AG09319 (cell line): ENCODE results near the gene KCTD10.
A peak's percentile ranks its signal among the peaks of the same experiment; 100 is the strongest.
"Not testable (repeated sequence)": the region's sequence is repeated elsewhere in the genome, so short reads cannot be mapped to it uniquely, and the experiment has no call there.

Source experiments
- DNase-seq: peaks from one replicate; pipeline ENCODE4 v3.0.0-alpha.2; 2010; ENCODE audit warnings: low read depth; ENCODE audit errors: extremely low read depth
- CTCF ChIP-seq: IDR thresholded peaks from 2 replicates; pipeline ENCODE4 v1.5.1; 2011; ENCODE audit warnings: low read depth, mild to moderate bottlenecking, inconsistent platforms, low read length, moderate library complexity

The KCTD10 gene

GRCh38 chr12:109433618-109434017 is 43.5 kb downstream of the KCTD10 start:
- no peak for DNase-seq
- peak; percentile 18; the same call in 1 of the 2 replicates for TF ChIP-seq CTCF

GRCh38 chr12:109432842-109433304 is 44.2 kb downstream of the KCTD10 start:
- peak; percentile 58 for DNase-seq
- peak; percentile 93 for TF ChIP-seq CTCF

GRCh38 chr12:109432431-109432830 is 44.7 kb downstream of the KCTD10 start:
- DNase-seq: no peak
- no peak for TF ChIP-seq CTCF

GRCh38 chr12:109430244-109430643 is 46.9 kb downstream of the KCTD10 start:
- no peak for DNase-seq
- no peak for TF ChIP-seq CTCF

GRCh38 chr12:109428804-109429203 is 48.3 kb downstream of the KCTD10 start:
- not testable (repeated sequence) for DNase-seq

GRCh38 chr12:109428037-109428629 is 49.0 kb downstream of the KCTD10 start:
- peak; percentile 100 for TF ChIP-seq CTCF
- DNase-seq: peak; percentile 54

- no peak for DNase-seq
- TF ChIP-seq CTCF: no peak
Measured at GRCh38 chr12:109423392-109423791, 53.7 kb downstream of the KCTD10 start.

- no peak for DNase-seq
- no peak for TF ChIP-seq CTCF
Measured at GRCh38 chr12:109422251-109422650, 54.8 kb downstream of the KCTD10 start.
